Gastroesophageal sphincter (tissue), 4 donors: Measurements from ENCODE around the gene CGREF1. TPM values are rescaled to one million over a fixed set of nuclear protein-coding genes. Genes with fewer than 3 reads are reported as not detected.

Experiments
- ATAC-seq: fragments of 150-250 bp; one replicate; pipeline ENCODE4 v1.9.1; 2016; ENCODE audit warnings: mild to moderate bottlenecking, moderate library complexity
- H3K27ac ChIP-seq, 4 donors: fragments of 200-600 bp; sonication (generic) in 3 of 4; 1 replicate in 3 of 4; 2 replicates in 1 of 4; pipeline ENCODE4 v1.5.1; 2016 to 2019
- H3K27me3 ChIP-seq: fragments of 200-600 bp; sonication (generic); one replicate; pipeline ENCODE4 v1.5.1; 2019
- H3K36me3 ChIP-seq, 2 donors: fragments of 200-600 bp; sonication (generic); one replicate each; pipeline ENCODE4 v1.5.1; 2019; ENCODE audit warnings: control low read depth in 1 of 2
- H3K4me1 ChIP-seq, 3 donors: fragments of 200-600 bp; sonication (generic); 1 replicate in 2 of 3; 2 replicates in 1 of 3; pipeline ENCODE4 v1.5.1; 2016 to 2019; ENCODE audit warnings: control low read depth in 2 of 3
- H3K4me3 ChIP-seq, 2 donors: fragments of 200-600 bp; sonication (generic); one replicate each; pipeline ENCODE4 v1.5.1; 2019; ENCODE audit warnings: mild to moderate bottlenecking in 1 of 2, moderate library complexity in 1 of 2
- H3K9me3 ChIP-seq, 3 donors: fragments of 200-600 bp; sonication (generic); one replicate each; pipeline ENCODE4 v1.5.1; 2017 to 2019; ENCODE audit warnings: control low read depth in 2 of 3
- CTCF ChIP-seq, 4 experiments: fragments of 200-600 bp in 2 of 4; fragments of 450-650 bp in 2 of 4; sonication (generic) in 1 of 4; IDR thresholded peaks; one replicate each; pipeline ENCODE4 v1.5.1; 2017 to 2019; ENCODE audit warnings: antibody characterized with exemption in 4 of 4, mild to moderate bottlenecking in 2 of 4, moderate library complexity in 2 of 4
- EP300 ChIP-seq: sonication (generic); formaldehyde crosslinking; IDR thresholded peaks from one replicate; pipeline ENCODE4 v1.6.1; 2017; ENCODE audit warnings: antibody characterized with exemption, mild to moderate bottlenecking
- POLR2A ChIP-seq, 2 donors: fragments of 450-650 bp; IDR thresholded peaks; one replicate each; pipeline ENCODE4 v1.6.1; 2017; ENCODE audit warnings: antibody characterized with exemption in 2 of 2, mild to moderate bottlenecking in 2 of 2, moderate library complexity in 1 of 2
- POLR2AphosphoS5 ChIP-seq: sonication (generic); formaldehyde crosslinking; IDR thresholded peaks from one replicate; pipeline ENCODE4 v1.6.1; 2017; ENCODE audit warnings: antibody characterized with exemption
- WGBS, 2 donors: methylation state at CpG; one replicate each; pipeline ENCODE4 v1.1.5; 2018; ENCODE audit warnings: low coverage in 1 of 2; 5-methylcytosine and 5-hydroxymethylcytosine counted together
- total RNA-seq, 4 donors: library from RNA; depleted of rRNA; stranded (reverse); fragments of >200 nt; gene quantifications; one replicate each; pipeline ENCODE4 v1.1.0, GENCODE V29; 2016

CGREF1 gene
- total RNA-seq, 4 donors from 2014 or later: 1.0 TPM; not detected in 3

DNA sequence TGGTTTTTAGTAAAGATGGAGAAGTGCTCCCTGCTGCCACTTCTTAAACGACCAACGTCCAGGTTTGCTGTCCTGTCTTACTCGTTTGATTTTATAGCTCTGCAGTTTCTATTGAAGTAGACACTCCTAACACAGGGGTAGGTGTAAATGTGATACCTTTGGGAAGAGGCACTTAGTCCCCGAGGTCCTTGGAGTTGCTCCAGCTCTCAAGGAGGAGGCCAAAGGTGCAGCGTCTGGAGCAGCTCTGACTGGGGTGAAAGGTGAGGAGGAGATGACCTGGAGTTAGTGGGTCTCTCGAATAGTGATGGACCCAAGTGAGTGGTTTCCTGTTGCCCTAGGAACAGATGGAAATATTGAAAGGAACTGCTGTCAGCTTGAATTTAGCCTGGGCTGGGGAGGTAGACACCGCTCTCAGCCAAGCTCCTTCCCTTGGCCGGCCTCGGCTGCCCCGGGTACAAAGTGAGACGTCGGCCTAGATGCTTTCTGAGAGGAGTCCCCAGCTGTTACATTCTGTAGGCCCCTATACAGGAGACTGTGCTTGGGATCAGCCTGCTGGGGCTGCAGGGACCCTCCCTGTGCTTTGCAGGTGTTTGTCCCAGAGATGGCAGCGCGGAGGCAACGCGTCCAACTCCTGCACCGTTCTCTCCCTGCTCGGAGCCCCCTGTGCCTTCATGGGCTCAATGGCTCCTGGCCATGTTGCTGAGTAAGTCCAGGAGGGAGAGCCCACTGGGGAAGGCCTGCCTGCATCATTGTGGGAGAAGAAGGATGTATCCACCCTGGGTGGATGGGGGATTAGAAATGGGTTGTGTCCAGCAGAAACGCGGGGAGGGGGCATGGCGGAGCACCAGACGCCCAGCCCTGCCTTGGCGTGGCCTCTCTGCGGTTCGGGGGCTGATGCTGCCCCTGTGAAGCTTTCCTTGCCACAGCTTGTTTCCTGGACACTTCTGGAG, 26.9 kb downstream of the CGREF1 start:
- H3K9me3 ChIP-seq: no peaks in the 10 kb centered on the region
- H3K27ac ChIP-seq: no peak overlapping the region
- peaks cover 0 to 31% (median 10%) of the 10 kb centered on the region in 3 donors for H3K4me1 ChIP-seq
- 62 to 85% methylated on average over 7 to 14 of the region's 25 CpGs for WGBS, 2 donors
- no peaks in the 10 kb centered on the region for H3K27me3 ChIP-seq
- no peak for ATAC-seq
- TF ChIP-seq EP300: no peak
- no peak for TF ChIP-seq POLR2AphosphoS5
- TF ChIP-seq CTCF (IDR thresholded peaks at IDR 0.05): no peak
- no peak for TF ChIP-seq POLR2A (IDR thresholded peaks at IDR 0.05)
- H3K4me3 ChIP-seq: no peak overlapping the region
- peaks cover 0 to 15% of the 10 kb centered on the region in 2 donors for H3K36me3 ChIP-seq

DNA sequence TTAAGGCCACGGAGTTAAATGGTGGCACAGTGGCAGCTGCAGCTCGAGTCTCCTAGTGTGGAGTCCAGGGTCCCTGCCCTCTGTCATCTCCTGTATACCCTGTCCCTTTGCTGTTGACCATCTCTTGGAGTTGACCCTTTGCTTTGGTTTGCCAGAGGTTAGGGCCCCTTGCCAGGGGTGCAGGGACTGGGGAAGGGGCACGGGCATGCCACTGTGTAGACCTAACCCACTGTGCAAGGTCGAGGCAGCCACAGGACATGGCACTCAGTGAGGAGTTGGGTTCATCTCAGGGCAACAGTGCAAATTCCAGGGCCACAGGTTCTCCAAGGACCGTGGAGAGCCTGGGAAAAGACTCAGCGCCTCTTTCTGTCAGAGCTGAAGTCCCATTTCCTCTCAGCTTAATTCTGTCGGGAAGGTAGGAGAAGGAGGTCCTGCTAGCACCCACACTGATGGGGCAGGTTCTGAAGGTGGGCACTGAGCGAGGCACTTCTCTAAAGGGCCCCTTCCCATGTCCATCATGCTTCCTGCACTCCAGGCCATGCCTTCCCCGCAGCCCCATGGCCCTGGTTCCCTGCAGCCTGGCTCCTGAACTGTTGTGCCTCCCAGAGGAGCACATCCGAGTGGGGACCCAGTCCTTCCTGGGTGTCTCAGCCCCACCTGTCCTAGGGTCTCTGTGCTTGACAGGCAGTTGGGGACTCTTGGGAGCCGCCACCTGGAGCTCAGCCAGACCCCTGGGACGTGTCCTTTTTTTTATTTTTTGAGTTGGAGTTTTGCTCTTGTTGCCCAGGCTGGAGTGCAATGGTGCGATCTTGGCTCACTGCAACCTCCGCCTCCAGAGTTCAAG, 29.6 kb downstream of the CGREF1 start:
- Histone ChIP-seq H3K27me3 (no peaks in the 10 kb centered on the region), H3K4me1 (peaks cover 4 to 42% (median 11%) of the 10 kb centered on the region in 3 donors), H3K36me3 (peaks cover 0 to 8% of the 10 kb centered on the region in 2 donors), H3K9me3 (no peaks in the 10 kb centered on the region), H3K27ac (no peak overlapping the region), H3K4me3 (no peak overlapping the region)
- WGBS, 2 donors: 89 to 92% methylated on average over 3 to 11 of the region's 14 CpGs
- TF ChIP-seq POLR2AphosphoS5 (no peak), POLR2A (IDR thresholded peaks at IDR 0.05) (no peak), EP300 (no peak), CTCF (IDR thresholded peaks at IDR 0.05) (no peak)
- no peak for ATAC-seq

DNA sequence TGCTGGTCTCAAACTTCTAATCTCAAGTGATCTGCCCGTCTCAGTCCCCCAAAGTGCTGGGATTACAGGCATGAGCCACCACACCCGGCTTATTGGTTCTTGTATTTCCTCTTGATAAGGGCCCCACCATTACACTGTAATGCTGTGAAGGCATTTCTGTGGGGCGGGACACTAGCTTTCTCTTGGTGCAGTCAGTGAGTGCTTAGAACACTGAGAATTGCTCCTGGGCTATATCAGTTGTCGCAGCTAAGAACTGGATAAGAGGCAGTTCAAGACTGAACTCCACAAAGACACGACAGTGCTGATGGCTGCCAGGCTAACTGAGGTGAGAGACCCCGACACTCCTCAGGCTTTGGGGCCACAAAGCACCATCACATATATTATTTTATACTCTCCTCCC, 30.3 kb downstream of the CGREF1 start:
- Histone ChIP-seq H3K9me3 (no peaks in the 10 kb centered on the region), H3K36me3 (peaks cover 0 to 8% of the 10 kb centered on the region in 2 donors), H3K4me1 (peaks cover 4 to 49% (median 11%) of the 10 kb centered on the region in 3 donors), H3K27ac (no peak overlapping the region), H3K4me3 (no peak overlapping the region), H3K27me3 (no peaks in the 10 kb centered on the region)
- TF ChIP-seq POLR2A (IDR thresholded peaks at IDR 0.05) (no peak), EP300 (no peak), CTCF (IDR thresholded peaks at IDR 0.05) (no peak), POLR2AphosphoS5 (no peak)
- no peak for ATAC-seq
- WGBS, 2 donors: 62% methylated on average over 2 of the region's 6 CpGs; no CpG with 5 or more reads in 1 of the 2 donors

DNA sequence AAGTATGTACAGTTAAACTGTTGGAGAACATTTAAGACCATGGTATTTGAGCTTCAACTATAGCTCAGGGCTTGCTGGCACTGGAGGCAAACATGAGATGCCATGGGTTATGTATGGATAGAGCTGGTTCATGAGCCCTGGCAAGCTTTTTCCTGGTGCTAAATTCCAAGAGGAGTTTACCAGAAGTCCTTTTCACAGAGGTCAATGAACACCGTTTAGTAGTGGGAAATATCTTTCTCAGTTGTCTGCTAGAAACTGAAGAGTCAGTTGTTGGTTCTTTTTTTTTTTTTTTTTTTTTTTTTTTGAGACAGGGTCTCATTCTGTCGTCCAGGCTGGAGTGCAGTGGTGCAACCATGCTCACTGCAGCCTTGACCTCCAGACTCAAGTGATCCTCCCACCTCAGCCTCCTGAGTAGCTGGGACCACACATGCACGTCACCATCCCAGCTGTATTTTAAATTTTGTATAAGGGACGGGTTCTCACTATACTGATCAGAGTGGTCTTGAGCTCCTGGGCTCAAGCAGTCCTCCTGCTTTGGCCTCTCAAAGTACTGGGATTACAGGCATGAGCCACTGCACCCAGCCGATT, 31.0 kb downstream of the CGREF1 start:
- H3K4me3 ChIP-seq: no peak overlapping the region
- no peak overlapping the region for H3K27ac ChIP-seq
- no peaks in the 10 kb centered on the region for H3K27me3 ChIP-seq
- H3K9me3 ChIP-seq: no peaks in the 10 kb centered on the region
- TF ChIP-seq POLR2A (IDR thresholded peaks at IDR 0.05): no peak
- TF ChIP-seq CTCF (IDR thresholded peaks at IDR 0.05): no peak
- TF ChIP-seq POLR2AphosphoS5: no peak
- TF ChIP-seq EP300: no peak
- H3K4me1 ChIP-seq: peaks cover 4 to 56% (median 11%) of the 10 kb centered on the region in 3 donors
- peaks cover 0 to 12% of the 10 kb centered on the region in 2 donors for H3K36me3 ChIP-seq
- no peak for ATAC-seq
- 68 to 82% methylated on average over 3 of the region's 5 CpGs for WGBS, 2 donors
